Medulla oblongata (tissue), 1 donor: ENCODE measurements around the gene HSF2BP.
"Not testable (repeated sequence)": the region's sequence is repeated elsewhere in the genome, so short reads cannot be mapped to it uniquely, and the experiment has no call there.

ENCODE experiments used
- DNase-seq: peaks from one replicate; pipeline ENCODE4 v3.0.0-alpha.2; 2015; ENCODE audit errors: extremely low spot score

The HSF2BP gene

GRCh38 chr21:43619344-43619743 is 39.9 kb downstream of the HSF2BP start:
- no peak for DNase-seq

- DNase-seq: no peak
Measured at GRCh38 chr21:43618940-43619339, 40.3 kb downstream of the HSF2BP start.

- not testable (repeated sequence) for DNase-seq
Measured at GRCh38 chr21:43616861-43617260, 42.4 kb downstream of the HSF2BP start.

- no peak for DNase-seq
Measured at GRCh38 chr21:43614839-43615238, 44.4 kb downstream of the HSF2BP start.

- DNase-seq: no peak
Measured at GRCh38 chr21:43613755-43614638, 45.3 kb downstream of the HSF2BP start.

- peak; percentile 56 for DNase-seq
Measured at GRCh38 chr21:43611598-43612369, 47.5 kb downstream of the HSF2BP start.

- peak; percentile 60 for DNase-seq
Measured at GRCh38 chr21:43609501-43610340, 49.6 kb downstream of the HSF2BP start.

GRCh38 chr21:43608664-43609063 is 50.6 kb downstream of the HSF2BP start:
- no peak for DNase-seq

- DNase-seq: no peak
Measured at GRCh38 chr21:43608225-43608624, 51.1 kb downstream of the HSF2BP start.

GRCh38 chr21:43605320-43606215 is 53.7 kb downstream of the HSF2BP start:
- DNase-seq: no peak

GRCh38 chr21:43604505-43605204 is 54.6 kb downstream of the HSF2BP start:
- no peak for DNase-seq

GRCh38 chr21:43603641-43604504 is 55.4 kb downstream of the HSF2BP start:
- DNase-seq: no peak

GRCh38 chr21:43603233-43603626 is 56.1 kb downstream of the HSF2BP start:
- DNase-seq: no peak

- DNase-seq: no peak
Measured at GRCh38 chr21:43602266-43603232, 56.7 kb downstream of the HSF2BP start.

- DNase-seq: no peak
Measured at GRCh38 chr21:43600642-43601402, 58.5 kb downstream of the HSF2BP start.

- no peak for DNase-seq
Measured at GRCh38 chr21:43599728-43600127, 59.6 kb downstream of the HSF2BP start.

GRCh38 chr21:43598416-43599120 is 60.7 kb downstream of the HSF2BP start:
- DNase-seq: no peak
